Right renal cortex interstitium (tissue), 3 donors: ENCODE results near the gene CYP1A2. TPM values are rescaled to one million over a fixed set of nuclear protein-coding genes. Genes with fewer than 3 reads are reported as not detected.

ENCODE experiments used
- DNase-seq, 3 donors: peaks; one replicate each; pipeline ENCODE4 v3.0.0-alpha.2; 2013; ENCODE audit warnings: low read depth in 3 of 3, low spot score in 2 of 3
- polyA plus RNA-seq, 3 donors: library from polyadenylated mRNA; unstranded; fragments of 120-200 nt; gene quantifications; one replicate each; pipeline ENCODE4 v1.2.1, GENCODE V29; 2013; ENCODE audit not compliant: insufficient read length in 3 of 3

Gene CYP1A2
- polyA plus RNA-seq, 3 donors: 0.10 to 0.18 (median 0.11) TPM

GRCh38 chr15:74788042-74788682, 39.5 kb downstream of the CYP1A2 start:
- DNase-seq: no peak

- DNase-seq: no peak
These were observed 40.1 kb downstream of the CYP1A2 start for GRCh38 chr15:74788683-74789151.

DNA sequence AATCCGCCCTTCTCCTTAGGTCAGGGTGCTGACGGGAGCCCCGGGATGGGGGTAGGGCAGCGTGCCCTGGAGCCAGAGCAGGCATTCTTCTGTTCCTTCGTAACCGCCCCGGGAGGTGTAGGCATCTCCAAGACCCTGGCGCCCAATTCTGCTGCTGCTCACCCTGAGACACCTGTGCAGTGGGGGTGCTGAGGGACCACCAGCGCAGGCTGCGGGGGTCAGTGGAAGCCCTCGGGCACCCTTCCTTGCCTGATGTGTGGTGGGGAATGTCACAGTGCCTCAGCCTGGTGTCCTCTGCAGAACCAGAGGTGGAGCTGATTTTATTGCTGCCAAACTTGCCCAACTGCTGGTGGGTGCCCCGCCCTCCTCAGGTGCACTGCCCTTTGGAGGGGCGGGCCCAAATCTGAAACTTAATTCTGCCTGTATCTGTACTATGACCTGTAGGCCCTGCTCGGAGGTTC, 40.6 kb downstream of the CYP1A2 start:
- no peak for DNase-seq

DNA sequence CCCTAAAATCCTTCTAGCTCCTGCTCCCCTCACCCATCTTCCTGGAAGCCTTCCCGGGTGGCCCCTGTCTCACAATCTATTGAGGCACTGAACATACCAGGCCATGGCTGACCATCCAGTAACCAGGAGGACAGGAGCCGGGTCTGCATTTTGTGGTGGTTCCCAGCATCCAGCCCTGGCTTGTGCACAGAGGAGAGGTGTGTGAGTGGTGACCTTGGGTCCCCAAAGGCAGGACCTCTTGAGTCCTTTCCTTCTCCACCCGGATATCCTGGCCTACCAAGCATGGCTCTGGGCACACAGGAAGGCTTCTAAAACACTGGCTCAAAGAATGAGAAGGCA, 41.1 kb downstream of the CYP1A2 start:
- DNase-seq: no peak

DNA sequence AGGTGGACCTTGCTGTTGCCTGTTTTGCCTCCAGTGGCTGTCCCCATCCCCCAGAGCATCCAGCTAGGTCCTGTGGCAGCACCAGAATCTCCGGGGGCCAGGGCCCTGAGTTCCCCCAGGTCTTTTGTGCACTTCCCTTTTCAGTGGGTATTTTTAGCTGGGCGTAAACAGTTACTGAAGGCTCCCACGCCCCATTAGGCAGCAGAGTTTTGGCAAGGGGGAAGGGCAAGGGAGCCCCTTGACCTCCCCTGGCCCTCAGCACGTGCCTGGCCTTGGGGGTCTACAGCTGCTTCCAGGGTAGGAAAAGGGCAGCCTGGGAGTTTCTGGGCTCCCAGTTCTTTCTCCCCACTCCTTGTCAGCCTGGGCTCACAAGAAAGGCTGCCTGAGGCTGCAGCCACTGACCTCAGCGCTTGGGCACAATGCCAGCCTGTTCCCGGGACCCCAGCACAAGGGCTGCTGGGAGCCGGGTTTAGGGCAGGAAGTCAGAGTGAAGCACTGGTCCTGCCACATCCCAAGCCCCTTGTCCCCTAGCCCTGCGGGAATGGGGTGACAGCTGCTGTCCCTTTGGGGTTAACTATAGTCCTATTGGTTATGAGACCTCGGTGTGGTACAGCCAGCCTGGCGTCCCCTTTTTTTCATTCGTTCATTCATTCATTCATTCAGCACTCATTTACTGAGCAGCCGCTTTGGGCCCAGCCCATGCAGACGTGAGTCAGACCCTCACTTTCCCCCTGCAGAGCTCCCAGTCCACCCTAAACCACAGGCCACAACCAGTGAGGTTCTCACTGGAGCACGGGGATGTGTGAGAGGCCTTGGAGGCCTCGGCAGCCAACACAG, 41.7 kb downstream of the CYP1A2 start:
- no peak for DNase-seq

DNA sequence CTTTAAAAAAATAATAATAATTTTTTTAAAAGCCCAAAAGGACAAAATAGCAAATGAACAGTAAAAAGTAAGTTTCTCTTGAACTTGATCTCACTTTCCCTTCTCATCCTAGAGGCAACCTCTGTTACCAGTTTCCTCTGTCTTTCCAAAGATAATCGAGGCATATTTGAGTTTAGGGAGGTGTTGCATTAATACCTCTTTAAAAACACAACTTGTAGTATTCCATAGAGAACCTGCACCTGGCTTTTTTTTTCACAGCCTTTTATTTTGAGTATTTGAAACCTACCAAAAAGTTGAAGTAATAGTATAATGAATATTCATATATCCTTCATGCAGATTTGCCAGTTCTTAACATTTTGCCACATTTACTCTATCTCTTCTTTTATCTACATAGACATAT, 42.4 kb downstream of the CYP1A2 start:
- no peak for DNase-seq

- no peak for DNase-seq
These were observed 43.0 kb downstream of the CYP1A2 start for GRCh38 chr15:74791667-74792066.

DNA sequence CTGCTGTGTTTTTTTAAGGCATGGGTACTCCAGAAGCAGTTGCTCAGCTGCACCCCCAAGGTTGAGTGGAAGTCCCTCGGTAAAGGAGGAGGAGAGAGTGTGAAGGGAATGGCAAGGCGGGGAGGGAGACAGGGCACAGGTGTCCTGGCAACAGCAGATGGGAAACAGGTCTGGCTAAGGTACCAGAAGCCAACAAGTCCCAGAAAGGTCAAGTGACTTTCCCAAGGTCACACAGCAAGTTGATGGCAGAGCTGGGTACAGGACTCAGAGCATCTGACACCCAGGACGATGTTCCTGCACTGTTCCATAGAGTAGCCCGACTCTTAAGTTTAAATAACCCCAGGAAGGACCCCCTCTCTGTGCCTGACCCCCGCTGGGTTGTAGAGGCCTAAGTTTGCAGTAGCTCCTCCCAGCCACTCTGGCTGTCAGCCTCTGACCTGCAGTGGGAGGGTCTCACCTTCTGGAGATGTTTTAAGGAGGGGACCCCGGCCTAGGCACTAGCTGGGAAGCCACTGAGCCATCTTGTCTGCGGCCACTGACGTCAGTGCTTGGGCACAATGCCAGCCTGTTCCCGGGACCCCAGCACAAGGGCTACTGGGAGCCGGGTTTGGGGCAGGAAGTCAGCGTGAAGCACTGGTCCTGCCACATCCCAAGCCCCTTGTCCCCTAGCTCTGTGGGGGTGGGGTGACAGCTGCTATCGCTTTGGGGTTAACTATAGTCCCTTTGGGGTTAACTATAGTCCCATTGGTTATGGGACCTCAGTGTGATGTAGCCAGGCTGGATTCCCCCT, 43.8 kb downstream of the CYP1A2 start:
- DNase-seq: no peak

DNA sequence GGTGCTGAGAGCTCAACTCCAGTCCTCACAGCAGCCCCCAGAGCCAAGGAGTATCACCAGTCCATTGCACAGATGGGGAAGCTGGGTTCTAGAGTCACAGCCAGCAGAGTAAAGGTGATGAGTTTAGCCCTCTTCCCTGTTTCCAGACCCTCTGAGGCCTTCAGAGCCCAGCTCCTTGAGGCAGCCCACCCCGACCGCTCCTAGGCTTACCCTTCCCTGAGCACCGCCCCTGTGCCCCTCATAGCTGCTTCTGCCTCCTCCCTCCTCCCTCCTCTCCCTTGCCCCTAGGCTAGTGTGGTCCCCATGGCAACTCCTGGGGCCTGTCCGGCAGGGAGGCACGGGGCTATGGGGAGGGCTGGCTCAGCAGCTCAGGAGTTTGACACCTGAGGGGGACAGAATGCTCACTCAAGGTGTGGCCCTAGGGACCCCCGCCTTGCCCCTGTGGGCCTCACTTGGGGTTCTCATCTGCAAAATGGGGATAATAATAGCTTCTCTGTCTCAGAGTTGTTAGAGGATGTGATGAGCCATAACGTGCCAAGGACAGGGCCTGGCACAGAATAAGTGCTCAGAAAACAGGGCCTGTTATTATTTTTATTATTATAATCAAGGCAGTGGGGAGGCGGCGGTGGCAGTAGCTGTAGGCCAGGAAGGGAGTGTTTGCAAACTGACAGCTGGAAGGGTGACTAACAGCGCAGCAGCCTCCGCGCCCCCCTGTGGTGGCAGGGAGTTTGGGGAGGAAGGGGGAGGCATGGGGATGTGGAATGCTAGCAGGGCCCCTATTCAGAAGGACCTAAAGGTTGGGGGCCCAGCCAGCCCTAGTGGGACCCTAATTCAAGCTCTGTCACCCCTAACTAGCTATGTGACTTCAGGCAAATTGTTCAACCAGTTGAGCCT, 44.7 kb downstream of the CYP1A2 start:
- no peak for DNase-seq

DNA sequence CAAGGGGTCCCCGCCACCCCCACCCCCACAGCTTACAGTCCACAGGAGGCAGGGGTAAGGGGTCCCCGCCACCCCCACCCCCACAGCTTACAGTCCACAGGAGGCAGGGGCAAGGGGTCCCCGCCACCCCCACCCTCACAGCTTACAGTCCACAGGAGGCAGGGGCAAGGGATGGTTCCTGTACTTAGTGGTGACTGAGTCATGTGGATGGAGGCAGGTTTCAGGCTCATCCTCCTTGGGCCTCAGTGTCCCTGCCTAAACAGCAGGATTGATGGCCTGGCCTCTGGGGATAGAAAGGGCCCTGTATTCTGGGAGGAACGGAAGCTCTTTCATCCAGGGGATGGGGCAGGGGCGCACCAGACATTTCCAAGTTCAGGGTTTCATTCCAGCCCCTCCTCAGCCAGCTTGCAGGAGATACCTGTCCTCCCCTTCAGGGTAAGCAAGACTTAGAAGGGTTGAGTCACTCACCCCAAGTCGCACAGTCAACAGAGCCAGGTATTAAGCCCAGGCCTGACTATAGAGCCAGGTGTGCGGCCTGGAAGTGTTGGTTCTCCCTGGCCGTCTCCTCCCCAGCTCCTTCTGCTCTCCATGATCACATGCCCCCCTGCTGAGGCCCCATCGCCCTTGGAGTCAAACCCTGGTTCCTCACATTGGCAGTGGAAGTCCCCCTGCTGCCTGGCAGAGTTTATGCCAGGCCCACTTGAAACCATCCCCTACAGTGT, 45.8 kb downstream of the CYP1A2 start:
- DNase-seq: no peak

DNA sequence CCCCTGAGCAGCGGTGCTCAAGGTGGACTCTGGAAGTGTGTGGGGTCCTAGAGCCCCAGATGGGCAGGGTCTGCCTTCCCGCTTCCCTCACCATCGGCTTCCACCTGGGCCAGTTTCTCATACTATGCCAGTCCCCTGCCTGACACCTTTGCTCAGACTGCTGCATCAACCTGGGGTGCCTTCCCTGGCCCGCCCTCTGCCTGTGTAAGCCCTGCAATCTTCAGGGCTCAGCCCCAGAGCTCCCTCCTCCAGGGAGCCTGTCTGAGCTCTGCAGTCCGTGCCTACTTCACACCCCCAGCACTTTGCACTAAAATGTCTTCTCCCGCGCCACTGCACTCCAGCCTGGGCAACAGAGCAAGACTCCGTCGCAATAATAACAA, 46.3 kb downstream of the CYP1A2 start:
- DNase-seq: no peak

DNA sequence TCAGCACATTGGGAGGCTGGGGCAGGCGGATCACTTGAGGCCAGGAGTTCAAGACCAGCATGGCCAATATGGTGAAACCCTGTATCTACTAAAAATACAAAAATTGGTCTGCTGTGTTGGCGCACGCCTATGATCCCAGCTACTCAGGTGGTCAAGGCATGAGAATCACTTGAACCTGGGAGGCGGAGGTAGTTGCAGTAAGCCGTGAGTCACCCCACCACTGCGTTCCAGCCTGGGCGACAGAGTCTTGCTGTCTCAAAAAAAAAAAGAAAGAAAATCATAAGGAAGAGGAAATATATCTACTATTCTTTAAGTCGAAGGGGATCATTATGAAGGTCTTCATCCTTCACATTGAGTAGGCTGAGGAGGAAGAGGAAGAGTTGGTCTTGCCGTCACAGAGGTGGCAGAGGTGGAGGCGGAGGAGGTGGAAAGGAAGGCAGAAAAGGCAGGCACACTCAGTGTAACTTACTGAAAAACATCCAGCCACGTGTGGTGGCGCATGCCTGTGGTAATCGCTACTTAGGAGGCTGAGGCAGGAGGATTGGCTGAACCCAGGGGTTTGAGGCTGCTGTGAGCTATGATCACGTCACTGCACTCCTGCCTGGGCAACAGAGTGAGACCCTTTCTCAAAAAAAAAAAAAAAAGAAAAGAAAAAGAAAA, 47.5 kb downstream of the CYP1A2 start:
- DNase-seq: no peak

DNA sequence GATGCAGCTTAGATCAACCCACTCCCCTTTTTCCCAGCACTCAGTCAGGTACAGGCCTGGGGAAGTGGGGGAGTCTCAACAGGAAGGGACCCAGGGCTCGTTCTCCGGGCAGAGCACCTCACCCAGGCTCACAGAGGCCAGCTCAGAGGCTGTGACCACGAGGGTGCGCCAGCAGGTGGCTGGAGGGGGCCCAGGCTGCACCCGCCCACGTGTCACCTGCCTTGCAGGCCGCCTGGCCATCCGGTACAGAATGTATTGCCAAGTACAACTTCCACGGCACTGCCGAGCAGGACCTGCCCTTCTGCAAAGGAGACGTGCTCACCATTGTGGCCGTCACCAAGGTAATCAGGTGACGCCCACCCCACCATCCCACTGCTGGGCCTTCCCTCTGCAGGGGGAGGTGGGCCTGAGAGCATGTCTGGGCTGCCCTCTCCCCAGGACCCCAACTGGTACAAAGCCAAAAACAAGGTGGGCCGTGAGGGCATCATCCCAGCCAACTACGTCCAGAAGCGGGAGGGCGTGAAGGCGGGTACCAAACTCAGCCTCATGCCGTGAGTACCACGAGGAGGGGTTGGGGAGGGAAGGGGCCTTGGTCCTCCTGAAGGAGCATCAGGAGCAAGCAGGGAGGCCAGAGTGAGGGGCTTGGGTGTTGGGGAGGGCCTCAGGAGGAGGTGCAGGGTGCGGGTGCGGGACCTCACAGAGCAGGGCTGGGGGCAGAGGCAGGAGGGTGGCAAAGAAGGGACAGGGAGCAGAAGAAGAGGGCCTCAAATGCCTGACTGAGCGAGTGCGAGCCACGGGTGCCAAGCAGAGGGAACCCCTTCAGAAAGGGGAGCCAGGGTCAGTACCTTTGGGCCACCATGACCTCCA, 50.0 kb downstream of the CYP1A2 start:
- no peak for DNase-seq

DNA sequence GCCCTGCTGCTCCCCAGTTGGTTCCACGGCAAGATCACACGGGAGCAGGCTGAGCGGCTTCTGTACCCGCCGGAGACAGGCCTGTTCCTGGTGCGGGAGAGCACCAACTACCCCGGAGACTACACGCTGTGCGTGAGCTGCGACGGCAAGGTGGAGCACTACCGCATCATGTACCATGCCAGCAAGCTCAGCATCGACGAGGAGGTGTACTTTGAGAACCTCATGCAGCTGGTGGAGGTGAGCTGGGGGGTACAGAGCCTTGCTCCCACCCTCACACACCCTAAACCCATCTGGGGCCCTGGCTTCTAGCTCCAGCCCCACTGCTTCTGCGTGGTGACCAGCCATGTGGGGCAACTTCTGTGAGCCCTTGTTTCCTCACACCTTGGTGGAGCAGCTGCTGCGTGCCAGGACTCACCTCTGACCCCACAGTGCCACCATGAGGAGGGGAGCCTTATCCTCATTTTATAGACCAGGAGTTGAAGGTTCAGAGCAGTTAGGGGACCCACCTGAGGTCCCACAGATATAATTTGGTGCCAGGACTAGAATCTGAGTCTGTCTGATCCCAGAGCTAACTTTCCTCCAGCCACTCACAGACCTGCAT, 50.7 kb downstream of the CYP1A2 start:
- no peak for DNase-seq

DNA sequence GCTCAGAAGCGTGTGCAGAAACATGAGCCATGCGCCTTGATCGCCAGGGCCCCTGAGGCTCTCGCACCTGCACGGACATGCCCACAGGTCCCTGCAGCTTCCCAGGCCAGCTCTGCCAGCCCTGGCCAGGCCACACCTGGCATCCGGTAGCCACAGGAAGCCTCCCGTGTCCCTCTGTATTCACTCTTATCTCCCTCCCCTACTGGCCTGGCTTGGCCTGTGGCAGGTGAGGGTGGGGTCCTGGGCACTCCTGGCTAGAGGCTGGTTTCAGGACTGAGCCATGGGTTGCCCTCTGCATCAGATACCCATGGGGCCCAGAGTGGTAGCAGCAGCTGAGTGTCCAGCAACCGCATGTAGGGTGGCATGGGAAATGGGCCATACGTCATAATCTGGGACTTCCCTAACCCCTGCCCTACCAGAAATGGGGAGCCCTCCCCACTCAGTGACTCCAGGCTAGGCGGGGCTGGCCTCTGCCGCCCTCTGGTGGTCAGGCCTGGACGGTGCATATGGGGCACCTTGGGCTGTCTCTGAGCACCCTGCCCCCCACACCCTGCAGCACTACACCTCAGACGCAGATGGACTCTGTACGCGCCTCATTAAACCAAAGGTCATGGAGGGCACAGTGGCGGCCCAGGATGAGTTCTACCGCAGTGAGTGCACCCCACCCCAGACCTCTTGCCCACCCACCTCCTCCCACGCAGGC, 51.4 kb downstream of the CYP1A2 start:
- no peak for DNase-seq

GRCh38 chr15:74800559-74801094, 52.0 kb downstream of the CYP1A2 start:
- no peak for DNase-seq
